Astrocyte (in vitro differentiated cells and primary cell): Measurements from ENCODE around the gene SELL. TPM values are rescaled to one million over a fixed set of nuclear protein-coding genes. Genes with fewer than 3 reads are reported as not detected.
A peak's percentile ranks its signal among the peaks of the same experiment; 100 is the strongest.

Experiments used
- DNase-seq: peaks from one replicate; pipeline ENCODE4 v3.0.0-alpha.2; 2010; ENCODE audit warnings: low read depth
- FAIRE-seq: peaks from 2 replicates; lab custom pipeline; 2011; peaks lifted over from hg19 to GRCh38; lab: Jason Lieb, UNC
- H2AFZ ChIP-seq: 2 replicates; pipeline ENCODE4 v1.6.0; 2012; ENCODE audit warnings: low read depth, low read length, inconsistent platforms
- H3K27ac ChIP-seq: 2 replicates; pipeline ENCODE4 v1.5.1; 2011; ENCODE audit warnings: low read depth, low read length, inconsistent platforms
- H3K27me3 ChIP-seq: 2 replicates; pipeline ENCODE4 v1.6.0; 2011; ENCODE audit warnings: low read length, inconsistent platforms; ENCODE audit not compliant: insufficient read depth
- H3K36me3 ChIP-seq: 2 replicates; pipeline ENCODE4 v1.5.1; 2011; ENCODE audit warnings: low read length, inconsistent platforms; ENCODE audit not compliant: insufficient read depth
- H3K4me1 ChIP-seq: 2 replicates; pipeline ENCODE4 v1.5.1; 2011; ENCODE audit warnings: low read length, inconsistent platforms; ENCODE audit not compliant: insufficient read depth
- H3K4me2 ChIP-seq: 2 replicates; pipeline ENCODE4 v1.6.0; 2012; ENCODE audit warnings: low read length, inconsistent platforms
- H3K4me3 ChIP-seq: 2 replicates; pipeline ENCODE4 v1.5.1; 2011; ENCODE audit warnings: low read depth, mild to moderate bottlenecking, low read length, inconsistent platforms; ENCODE audit not compliant: insufficient read depth
- H3K79me2 ChIP-seq: 2 replicates; pipeline ENCODE4 v1.6.0; 2012; ENCODE audit warnings: mild to moderate bottlenecking, low read length, inconsistent platforms; ENCODE audit not compliant: insufficient read depth
- H3K9ac ChIP-seq: 2 replicates; pipeline ENCODE4 v1.6.0; 2012; ENCODE audit warnings: mild to moderate bottlenecking, low read length, inconsistent platforms
- H3K9me3 ChIP-seq: 2 replicates; pipeline ENCODE4 v1.5.1; 2012; ENCODE audit warnings: low read depth, mild to moderate bottlenecking, low read length, inconsistent platforms; ENCODE audit not compliant: insufficient read depth
- H4K20me1 ChIP-seq: 2 replicates; pipeline ENCODE4 v1.6.0; 2012; ENCODE audit warnings: low read length, inconsistent platforms; ENCODE audit not compliant: insufficient read depth
- H3K27ac Mint-ChIP-seq: one replicate; pipeline ENCODE4 v1.8.0; 2021; ENCODE audit warnings: mild to moderate bottlenecking, mixed read lengths; ENCODE audit not compliant: unreplicated experiment
- H3K27me3 Mint-ChIP-seq: one replicate; pipeline ENCODE4 v1.8.0; 2021; ENCODE audit warnings: low read depth, mixed read lengths; ENCODE audit not compliant: unreplicated experiment
- H3K36me3 Mint-ChIP-seq: one replicate; pipeline ENCODE4 v1.8.0; 2021; ENCODE audit warnings: low read depth, mixed read lengths; ENCODE audit not compliant: unreplicated experiment
- H3K4me1 Mint-ChIP-seq: one replicate; pipeline ENCODE4 v1.8.0; 2021; ENCODE audit warnings: low read depth, mixed read lengths; ENCODE audit not compliant: unreplicated experiment
- H3K4me3 Mint-ChIP-seq: one replicate; pipeline ENCODE4 v1.8.0; 2021; ENCODE audit warnings: mild to moderate bottlenecking, moderate library complexity, mixed read lengths; ENCODE audit not compliant: unreplicated experiment
- H3K9me3 Mint-ChIP-seq: one replicate; pipeline ENCODE4 v1.8.0; 2021; ENCODE audit warnings: mild to moderate bottlenecking, mixed read lengths; ENCODE audit not compliant: unreplicated experiment
- CTCF ChIP-seq: IDR thresholded peaks from 2 replicates; pipeline ENCODE4 v1.5.1; 2011; ENCODE audit warnings: low read depth, mild to moderate bottlenecking, inconsistent platforms, low read length, moderate library complexity; ENCODE audit not compliant: insufficient read depth
- EZH2 ChIP-seq: IDR thresholded peaks from 2 replicates; pipeline ENCODE4 v1.6.1; 2012; ENCODE audit warnings: mild to moderate bottlenecking, low read length, inconsistent platforms; ENCODE audit not compliant: insufficient read depth
- total RNA-seq: library from RNA; stranded (reverse); gene quantifications from 2 replicates; pipeline ENCODE4 v1.2.1, GENCODE V29; 2021

SELL gene
- total RNA-seq, 1 donor from 2014 or later: 0.54 TPM

- H3K9ac ChIP-seq: no peak overlapping the region
Observed at GRCh38 chr1:169750041-169750440, 38.6 kb upstream of the SELL start.

GRCh38 chr1:169746550-169746949 lies 35.1 kb upstream of the SELL start:
- Histone ChIP-seq H3K36me3 (no peaks in the 10 kb centered on the region), H3K9ac (no peak overlapping the region), H2AFZ (no peak overlapping the region), H3K27ac (no peak overlapping the region), H3K79me2 (no peaks in the 10 kb centered on the region), H3K4me2 (no peak overlapping the region), H4K20me1 (no peaks in the 10 kb centered on the region), H3K4me1 (peaks cover 12% of the 10 kb centered on the region), H3K4me3 (no peak overlapping the region), H3K9me3 (no peaks in the 10 kb centered on the region), H3K27me3 (peaks cover 6% of the 10 kb centered on the region)
- Mint-ChIP-seq H3K4me3 (no peak overlapping the region), H3K27ac (no peak overlapping the region), H3K4me1 (peaks cover 19% of the 10 kb centered on the region), H3K36me3 (no peaks in the 10 kb centered on the region), H3K9me3 (peaks cover 7% of the 10 kb centered on the region), H3K27me3 (no peaks in the 10 kb centered on the region)
- TF ChIP-seq EZH2 (no peak), CTCF (no peak)
- DNase-seq (no peak), FAIRE-seq (no peak)

More at GRCh38 chr1:169750041-169750440, 38.6 kb upstream of the SELL start:
- H4K20me1 ChIP-seq: no peaks in the 10 kb centered on the region
- FAIRE-seq: no peak
- no peaks in the 10 kb centered on the region for H3K9me3 Mint-ChIP-seq
- H3K4me3 Mint-ChIP-seq: no peak overlapping the region
- no peaks in the 10 kb centered on the region for H3K9me3 ChIP-seq
- no peak overlapping the region for H3K4me2 ChIP-seq
- no peaks in the 10 kb centered on the region for H3K36me3 ChIP-seq
- peaks cover 11% of the 10 kb centered on the region for H3K4me1 Mint-ChIP-seq
- H3K4me1 ChIP-seq: peaks cover 5% of the 10 kb centered on the region
- no peak overlapping the region for H3K27ac Mint-ChIP-seq
- H3K4me3 ChIP-seq: no peak overlapping the region
- no peaks in the 10 kb centered on the region for H3K36me3 Mint-ChIP-seq
- H3K27ac ChIP-seq: no peak overlapping the region
- peaks cover 6% of the 10 kb centered on the region for H3K27me3 ChIP-seq
- no peak for TF ChIP-seq EZH2
- no peak for TF ChIP-seq CTCF
- no peak for DNase-seq
- no peak overlapping the region for H2AFZ ChIP-seq
- no peaks in the 10 kb centered on the region for H3K79me2 ChIP-seq
- H3K27me3 Mint-ChIP-seq: peaks cover 2% of the 10 kb centered on the region

- Mint-ChIP-seq H3K4me1 (peaks cover 26% of the 10 kb centered on the region), H3K27ac (peak overlapping the region; percentile 10), H3K4me3 (no peak overlapping the region), H3K9me3 (peaks cover 7% of the 10 kb centered on the region), H3K27me3 (no peaks in the 10 kb centered on the region), H3K36me3 (no peaks in the 10 kb centered on the region)
- Histone ChIP-seq H3K9ac (peak overlapping the region; percentile 3), H3K27ac (peak overlapping the region; percentile 48), H3K4me2 (peak overlapping the region; percentile 43), H2AFZ (no peak overlapping the region), H3K27me3 (peaks cover 6% of the 10 kb centered on the region), H3K36me3 (no peaks in the 10 kb centered on the region), H3K9me3 (no peaks in the 10 kb centered on the region), H3K79me2 (no peaks in the 10 kb centered on the region), H4K20me1 (no peaks in the 10 kb centered on the region), H3K4me3 (no peak overlapping the region), H3K4me1 (peaks cover 20% of the 10 kb centered on the region)
- TF ChIP-seq EZH2 (no peak), CTCF (no peak)
- FAIRE-seq (no peak), DNase-seq (peak; percentile 89)
Observed at GRCh38 chr1:169745015-169745861, 33.8 kb upstream of the SELL start.
